Activated T-cell treated with anti-CD3 and anti-CD28 coated beads for 48 hours (primary cell): ENCODE data around the gene SOX21.

ENCODE experiments used
- DNase-seq: peaks from one replicate; pipeline ENCODE4 v3.0.0-alpha.2; 2020; ENCODE audit warnings: low read depth

Gene SOX21

GRCh38 chr13:94709001-94709834, 3.1 kb downstream of the SOX21 start:
- no peak for DNase-seq

DNA sequence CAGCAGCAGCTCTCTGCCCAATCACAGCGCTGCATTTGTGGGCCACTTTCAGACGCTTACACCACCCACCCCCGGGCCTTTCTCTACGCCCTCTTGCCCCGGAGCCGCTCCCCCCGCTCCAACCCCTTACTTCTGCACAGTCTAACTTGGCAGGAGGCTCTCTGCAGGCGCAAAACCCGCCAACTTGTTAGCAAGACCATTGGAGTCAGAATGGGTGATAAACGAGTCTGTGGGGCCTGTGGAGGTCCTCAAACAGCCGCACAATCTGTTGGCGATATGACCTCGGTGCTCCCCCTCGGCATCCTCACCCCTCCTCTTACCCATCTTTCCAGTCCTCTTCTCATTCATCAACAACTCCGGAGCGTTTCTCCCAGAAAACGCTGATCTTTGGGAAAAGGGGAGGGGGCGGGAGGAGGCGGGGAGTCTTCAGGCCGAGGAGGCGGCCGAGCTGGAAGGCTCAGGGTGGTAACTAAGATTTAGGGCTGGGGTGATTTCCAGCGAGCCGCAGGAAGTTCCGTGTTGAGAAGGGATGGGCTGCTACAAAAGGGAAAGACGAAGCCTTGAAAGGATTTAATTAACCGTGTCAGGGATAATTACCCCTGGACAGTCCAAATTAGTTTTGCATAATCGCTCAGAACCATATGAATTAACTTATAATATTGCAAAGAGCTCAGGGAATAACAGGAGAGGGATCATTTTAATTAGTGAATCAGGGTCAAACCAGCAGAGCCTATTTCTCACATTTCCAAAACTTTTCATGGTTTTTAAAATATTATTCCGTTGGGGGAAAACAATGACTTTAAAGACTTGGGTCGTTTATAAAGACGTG, 4.1 kb downstream of the SOX21 start:
- DNase-seq = no peak

DNA sequence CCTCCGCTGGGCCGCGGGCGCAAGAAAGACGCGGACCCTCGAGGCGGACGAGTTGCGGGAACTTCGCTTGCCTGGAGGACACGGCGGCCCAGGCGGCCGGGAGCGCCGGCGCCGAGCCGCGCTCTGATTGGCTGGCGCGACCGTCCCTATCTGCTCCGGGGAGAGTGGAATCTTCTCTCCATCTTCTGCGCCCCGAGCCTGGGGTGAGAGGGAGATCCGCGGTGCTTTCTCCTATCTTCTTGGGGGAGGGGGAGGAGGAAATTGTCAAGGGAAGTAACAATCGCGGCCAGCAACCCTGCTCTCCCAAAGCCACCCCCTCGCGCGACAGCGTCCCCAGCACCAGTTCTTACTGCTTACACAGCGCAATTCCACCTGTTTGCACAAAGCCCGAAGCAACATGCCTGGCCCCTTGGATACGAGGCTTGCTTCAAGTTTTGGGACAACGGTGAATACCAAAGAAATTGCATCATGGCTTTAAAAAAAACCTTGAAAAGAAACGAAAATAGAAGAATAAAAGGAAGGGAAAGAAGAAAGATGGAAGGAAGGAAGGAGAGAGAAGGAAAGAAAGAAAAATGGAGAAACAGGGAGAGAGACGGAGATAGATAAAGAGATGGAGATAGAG, 4.8 kb downstream of the SOX21 start:
- DNase-seq = no peak

- no peak for DNase-seq
Observed at GRCh38 chr13:94706843-94707399, 5.4 kb downstream of the SOX21 start.

DNA sequence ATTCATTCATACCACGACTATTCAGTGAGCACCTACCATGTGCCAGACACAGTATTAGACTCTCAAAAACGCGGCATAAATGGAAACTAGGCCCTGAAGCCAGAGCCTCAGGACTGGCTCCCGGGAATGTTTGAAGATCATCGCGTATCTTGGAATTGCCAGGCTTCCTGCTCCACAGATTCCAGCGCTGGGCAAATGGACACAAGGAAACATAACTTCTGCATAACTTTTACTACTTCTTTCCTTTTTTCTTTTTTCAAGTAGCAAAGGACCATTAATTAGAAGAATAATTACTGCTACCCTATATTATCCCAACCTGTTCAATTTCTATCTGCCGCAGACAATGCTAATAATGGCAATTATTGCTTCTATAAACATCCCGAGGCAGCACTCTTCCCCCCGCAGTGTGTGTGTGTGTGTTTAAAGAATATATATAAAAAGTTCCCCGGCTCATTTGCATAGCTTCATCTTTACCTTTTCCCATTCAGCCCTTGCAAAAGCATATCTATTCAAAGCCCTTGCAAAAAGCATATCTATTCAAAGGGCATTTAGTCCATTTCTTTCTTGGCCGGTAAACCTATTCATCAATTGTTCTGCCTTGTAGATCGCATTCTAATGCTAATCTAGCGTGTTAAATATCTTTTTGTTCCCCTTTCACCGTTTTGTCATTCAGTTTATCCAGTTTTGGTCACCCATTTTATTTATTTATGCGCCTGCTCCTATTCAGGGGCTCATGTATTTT, 6.1 kb downstream of the SOX21 start:
- no peak for DNase-seq

GRCh38 chr13:94705081-94706030, 7.0 kb downstream of the SOX21 start:
- no peak for DNase-seq

DNA sequence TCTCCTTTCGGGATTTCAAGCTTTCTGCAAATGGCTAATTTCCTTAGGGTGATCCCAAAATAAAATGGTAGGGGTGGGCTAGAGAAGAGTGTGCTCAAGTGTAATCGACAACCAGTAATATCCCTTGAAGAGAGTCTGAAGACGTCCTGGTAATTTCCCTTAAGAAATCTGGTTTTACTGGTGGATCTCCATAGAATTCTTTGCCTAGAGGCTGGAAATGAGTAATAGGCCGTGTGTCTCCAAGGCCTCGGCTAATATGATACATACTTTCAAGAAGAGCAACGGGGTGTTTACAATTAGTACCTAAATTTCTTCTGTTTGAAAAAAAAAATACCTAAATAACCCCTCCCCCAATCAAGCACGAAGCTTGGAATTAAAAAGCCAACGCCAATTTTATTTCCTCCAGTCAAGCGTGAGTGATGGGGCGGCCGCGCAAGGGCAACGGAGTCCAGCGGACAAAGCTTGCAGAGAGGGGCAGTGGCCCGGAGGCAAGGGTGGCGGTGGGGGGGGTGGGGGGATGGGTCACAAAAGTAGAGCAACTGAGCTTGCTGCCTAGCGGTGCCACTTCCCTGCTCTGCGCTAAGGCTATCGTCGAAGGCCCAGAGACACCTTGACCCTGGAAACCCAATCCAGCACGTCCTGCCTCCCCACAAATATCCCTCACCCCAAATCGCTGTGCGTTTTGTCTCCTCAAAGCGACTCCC, 7.8 kb downstream of the SOX21 start:
- DNase-seq = no peak

GRCh38 chr13:94703721-94704314, 8.5 kb downstream of the SOX21 start:
- DNase-seq = no peak

DNA sequence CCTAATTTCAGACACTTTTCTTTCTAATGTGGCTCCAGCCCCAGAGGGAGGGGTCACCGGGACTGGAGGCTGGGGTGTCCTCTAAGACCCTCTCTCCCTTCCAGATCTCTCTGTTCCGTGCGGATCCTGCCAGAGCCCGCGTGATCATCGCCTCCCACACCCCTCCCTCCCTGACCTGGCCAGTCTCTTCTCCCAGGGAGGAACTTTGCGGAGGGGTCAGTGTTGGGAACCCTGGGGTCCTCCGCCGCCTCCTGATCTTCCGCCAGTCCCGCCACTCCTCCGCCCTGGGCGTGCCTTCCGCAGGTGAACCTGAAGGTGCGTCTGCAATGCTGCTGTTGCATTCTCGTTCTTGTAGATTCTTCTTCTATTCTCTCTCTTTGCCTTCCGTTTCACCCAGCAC, 9.1 kb downstream of the SOX21 start:
- DNase-seq = no peak

DNA sequence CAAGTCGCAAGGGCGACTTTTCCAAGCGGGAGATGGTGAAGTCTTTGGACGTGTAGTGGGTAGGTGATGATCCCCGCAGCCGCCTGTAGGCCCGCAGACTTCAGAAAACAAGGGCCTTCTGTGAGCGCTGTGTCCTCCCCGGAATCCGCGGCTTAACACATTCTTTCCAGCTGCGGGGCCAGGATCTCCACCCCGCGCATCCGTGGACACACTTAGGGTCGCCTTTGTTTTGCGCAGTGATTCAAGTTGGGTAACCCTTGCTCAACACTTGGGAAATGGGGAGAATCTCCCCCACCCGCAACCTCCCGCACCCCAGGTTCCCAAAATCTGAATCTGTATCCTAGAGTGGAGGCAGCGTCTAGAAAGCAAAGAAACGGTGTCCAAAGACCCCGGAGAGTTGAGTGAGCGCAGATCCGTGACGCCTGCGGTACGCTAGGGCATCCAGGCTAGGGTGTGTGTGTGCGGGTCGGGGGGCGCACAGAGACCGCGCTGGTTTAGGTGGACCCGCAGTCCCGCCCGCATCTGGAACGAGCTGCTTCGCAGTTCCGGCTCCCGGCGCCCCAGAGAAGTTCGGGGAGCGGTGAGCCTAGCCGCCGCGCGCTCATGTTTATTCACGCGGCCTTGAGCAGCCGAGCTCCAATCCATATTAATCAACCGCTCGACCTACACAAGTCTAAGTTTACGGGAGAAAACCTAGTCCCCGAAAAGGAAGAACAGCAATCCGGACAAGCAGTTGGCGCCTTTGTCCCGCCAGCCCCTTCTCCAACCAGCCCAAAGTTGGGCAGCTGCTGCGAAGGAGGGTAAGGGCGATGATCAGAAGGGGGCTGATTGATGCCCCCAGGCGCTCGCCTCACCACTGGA, 9.9 kb downstream of the SOX21 start:
- no peak for DNase-seq

- no peak for DNase-seq
Observed at GRCh38 chr13:94701313-94702180, 10.8 kb downstream of the SOX21 start.

DNA sequence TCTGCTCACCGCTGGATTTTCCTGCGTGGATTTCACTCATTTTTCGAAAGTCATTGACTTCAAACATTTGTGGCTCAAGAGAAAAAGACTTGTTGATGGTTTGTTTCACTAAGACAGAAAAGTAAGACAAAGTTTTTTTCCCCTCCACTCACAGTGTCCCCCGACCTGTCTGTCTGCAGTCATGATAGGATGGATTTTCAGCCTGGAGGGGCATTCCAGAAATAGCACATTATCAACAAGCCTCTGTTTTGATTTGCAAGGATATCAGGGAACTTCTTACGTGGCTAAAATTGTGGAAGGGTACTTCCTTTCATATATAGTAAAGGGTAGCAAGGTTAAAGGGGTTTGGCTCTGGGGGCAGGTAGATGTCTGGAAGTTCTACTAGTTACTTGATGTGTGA, 11.8 kb downstream of the SOX21 start:
- no peak for DNase-seq

GRCh38 chr13:94700051-94700535, 12.3 kb downstream of the SOX21 start:
- DNase-seq = no peak

DNA sequence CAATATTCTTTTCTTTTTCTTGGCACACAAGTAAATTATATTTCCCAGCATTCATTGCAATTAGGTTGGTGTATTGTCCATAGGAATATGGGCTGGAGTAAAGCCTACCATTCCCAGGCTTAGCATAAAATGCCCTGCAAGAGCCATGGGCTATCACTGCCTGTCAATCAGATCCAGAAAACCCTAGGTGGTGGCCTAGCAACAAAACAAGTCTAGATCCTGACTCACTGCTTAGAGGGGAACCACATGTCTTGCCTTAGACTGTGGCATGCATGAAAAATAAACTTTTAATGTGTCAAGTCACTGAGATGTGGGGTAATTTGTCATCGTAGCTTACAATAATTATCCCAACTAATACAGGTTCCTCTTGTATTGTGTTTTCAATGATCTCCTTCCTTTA, 16.2 kb downstream of the SOX21 start:
- DNase-seq = no peak

DNA sequence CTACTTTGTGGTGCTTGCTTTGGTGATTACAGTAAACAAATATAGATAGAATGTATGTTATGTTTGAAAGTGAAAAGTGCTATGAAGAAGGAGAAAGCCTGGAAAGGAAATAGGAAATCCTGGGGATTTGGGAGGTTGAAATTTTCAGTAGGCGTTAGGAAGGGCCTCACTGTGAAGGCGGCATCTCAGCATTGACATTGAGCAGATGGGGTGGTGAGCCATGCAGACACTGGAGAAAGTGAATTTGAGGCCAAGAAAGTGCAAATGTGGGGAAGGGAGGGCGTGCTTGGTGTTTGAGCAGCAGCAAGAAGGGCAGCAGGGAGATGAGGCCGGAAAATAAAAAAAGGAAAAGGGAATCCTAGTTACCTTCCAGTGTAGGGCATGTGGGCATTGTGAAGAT, 20.3 kb downstream of the SOX21 start:
- no peak for DNase-seq

DNA sequence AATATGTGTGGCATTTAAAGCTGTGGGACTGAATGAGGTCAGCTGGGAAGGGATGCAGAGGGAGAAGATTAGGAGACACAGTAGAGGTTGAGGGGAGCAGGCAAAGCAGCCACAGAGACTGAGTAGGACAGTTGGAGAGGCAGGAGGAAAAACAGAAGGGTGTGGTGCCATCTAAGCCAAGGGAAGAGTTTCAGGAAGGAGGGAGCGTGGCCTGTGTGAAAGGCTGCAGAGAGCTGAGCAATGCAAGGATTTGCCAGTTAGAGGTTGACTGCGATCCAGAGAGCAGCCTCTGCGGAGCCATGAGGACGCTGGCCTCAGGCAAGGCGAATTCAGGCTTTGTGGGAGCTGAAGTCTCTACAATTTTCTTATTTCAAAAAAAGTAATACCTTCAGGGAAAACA, 28.9 kb downstream of the SOX21 start:
- no peak for DNase-seq

DNA sequence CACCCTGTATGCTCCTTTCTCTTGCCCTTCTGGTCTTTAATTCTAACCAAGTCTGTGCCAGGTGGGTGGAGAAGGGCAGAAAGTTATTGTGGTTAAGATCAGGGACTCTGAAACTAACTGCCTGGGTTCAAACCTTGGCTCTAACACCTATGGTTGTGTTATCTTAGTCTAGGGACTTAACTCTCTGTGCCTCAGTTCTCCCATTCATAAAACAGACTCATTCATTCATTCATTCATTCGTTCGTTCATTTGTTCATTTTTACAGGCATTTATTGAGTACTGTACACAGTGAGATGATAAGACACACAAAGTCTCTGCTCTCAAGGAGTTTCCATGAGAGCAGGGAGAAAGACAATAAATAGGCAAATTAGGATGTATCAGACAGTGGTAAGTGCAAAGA, 30.1 kb downstream of the SOX21 start:
- no peak for DNase-seq

- no peak for DNase-seq
Observed at GRCh38 chr13:94679614-94680013, 32.7 kb downstream of the SOX21 start.
